C1 segment of cervical spinal cord (tissue), 14 donors: ENCODE measurements around the gene GJB1.
"Not testable (repeated sequence)": the region's sequence is repeated elsewhere in the genome, so short reads cannot be mapped to it uniquely, and the experiment has no call there.

Experiments used
- DNase-seq, 14 donors: peaks; one replicate each; lab custom pipeline; 2025; lab: John Stamatoyannopoulos, UW

GJB1 gene

GRCh38 chrX:71222929-71223328 lies at the start of gene GJB1:
Gene GJB1 (plus strand): TSS chrX:71223224. CDS start chrX:71223708, 484 bp downstream.
- peak in 12 of 14 donors; percentile 4 to 78 (median 56) for DNase-seq

- DNase-seq: no peak
These were observed 49.6 kb upstream of the GJB1 start for GRCh38 chrX:71173440-71173839.

GRCh38 chrX:71174795-71175194 lies 48.2 kb upstream of the GJB1 start:
- DNase-seq: no peak

GRCh38 chrX:71175531-71175930 lies 47.5 kb upstream of the GJB1 start:
- DNase-seq: no peak

- no peak for DNase-seq
These were observed 45.7 kb upstream of the GJB1 start for GRCh38 chrX:71177327-71177726.

GRCh38 chrX:71178908-71179307 lies 44.1 kb upstream of the GJB1 start:
- peak in 6 of 14 donors; percentile 2 to 43 (median 21) for DNase-seq

- DNase-seq: not testable (repeated sequence)
These were observed 42.3 kb upstream of the GJB1 start for GRCh38 chrX:71180579-71181265.

GRCh38 chrX:71181558-71181909 lies 41.5 kb upstream of the GJB1 start:
- DNase-seq: no peak

- peak in 13 of 14 donors; percentile 3 to 92 (median 77) for DNase-seq
These were observed 40.9 kb upstream of the GJB1 start for GRCh38 chrX:71181910-71182799.

GRCh38 chrX:71182871-71183270 lies 40.2 kb upstream of the GJB1 start:
- peak in 1 of 14 donors; percentile 31 for DNase-seq

GRCh38 chrX:71183341-71183740 lies 39.7 kb upstream of the GJB1 start:
- no peak for DNase-seq

- no peak for DNase-seq
These were observed 38.9 kb upstream of the GJB1 start for GRCh38 chrX:71184092-71184491.

GRCh38 chrX:71184803-71185495 lies 38.1 kb upstream of the GJB1 start:
- DNase-seq: peak in 1 of 14 donors; percentile 12

- DNase-seq: no peak
These were observed 31.8 kb upstream of the GJB1 start for GRCh38 chrX:71191248-71191647.

- no peak for DNase-seq
These were observed 26.9 kb upstream of the GJB1 start for GRCh38 chrX:71195964-71196649.

- DNase-seq: peak in 1 of 14 donors; percentile 2
These were observed 25.0 kb upstream of the GJB1 start for GRCh38 chrX:71198066-71198465.

GRCh38 chrX:71199252-71200008 lies 23.6 kb upstream of the GJB1 start:
- DNase-seq: no peak

- DNase-seq: no peak
These were observed 12.2 kb upstream of the GJB1 start for GRCh38 chrX:71210816-71211215.

- no peak for DNase-seq
These were observed 10.5 kb upstream of the GJB1 start for GRCh38 chrX:71212536-71212935.

GRCh38 chrX:71214152-71214551 lies 8.9 kb upstream of the GJB1 start:
- DNase-seq: no peak
